ENCODE data around the gene YIPF2.
"Not testable (repeated sequence)": the region's sequence is repeated elsewhere in the genome, so short reads cannot be mapped to it uniquely, and the experiment has no call there.

The YIPF2 gene

DNA sequence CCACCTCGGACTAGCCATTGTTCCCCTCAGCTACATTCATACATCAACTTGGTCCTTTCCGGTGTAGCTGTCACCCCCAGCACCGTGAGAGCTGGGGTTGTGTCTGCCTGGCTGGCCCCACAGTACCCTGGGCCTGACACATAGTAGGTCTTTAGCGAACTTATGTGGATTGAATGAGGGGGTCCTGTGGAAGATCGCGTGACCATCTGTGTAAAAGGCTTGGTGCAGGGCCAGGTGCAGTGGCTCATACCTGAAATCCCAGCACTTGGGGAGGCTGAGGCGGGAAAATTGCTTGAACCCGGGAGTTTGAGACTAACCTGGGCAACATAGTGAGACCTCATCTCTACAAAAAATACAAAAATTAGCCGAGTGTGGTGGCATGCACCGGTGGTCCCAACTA, 34.4 kb upstream of the YIPF2 start:
- Histone ChIP-seq H3K27ac (ENCODE audit: low read depth, low read length) (no peak overlapping the region), H3K9me3 (ENCODE audit: control insufficient read depth, insufficient read depth, low read length) (no peaks in the 10 kb centered on the region), H3K9ac (ENCODE audit: low read depth, low read length) (no peak overlapping the region), H3K27me3 (ENCODE audit: control insufficient read depth, insufficient read depth, low read length) (no peaks in the 10 kb centered on the region), H3K36me3 (ENCODE audit: control insufficient read depth, insufficient read depth, low read length) (no peaks in the 10 kb centered on the region), H3K4me3 (ENCODE audit: low read depth, low read length) (no peak overlapping the region), H3K4me1 (ENCODE audit: control insufficient read depth, insufficient read depth, low read length) (peaks cover 8% of the 10 kb centered on the region)

DNA sequence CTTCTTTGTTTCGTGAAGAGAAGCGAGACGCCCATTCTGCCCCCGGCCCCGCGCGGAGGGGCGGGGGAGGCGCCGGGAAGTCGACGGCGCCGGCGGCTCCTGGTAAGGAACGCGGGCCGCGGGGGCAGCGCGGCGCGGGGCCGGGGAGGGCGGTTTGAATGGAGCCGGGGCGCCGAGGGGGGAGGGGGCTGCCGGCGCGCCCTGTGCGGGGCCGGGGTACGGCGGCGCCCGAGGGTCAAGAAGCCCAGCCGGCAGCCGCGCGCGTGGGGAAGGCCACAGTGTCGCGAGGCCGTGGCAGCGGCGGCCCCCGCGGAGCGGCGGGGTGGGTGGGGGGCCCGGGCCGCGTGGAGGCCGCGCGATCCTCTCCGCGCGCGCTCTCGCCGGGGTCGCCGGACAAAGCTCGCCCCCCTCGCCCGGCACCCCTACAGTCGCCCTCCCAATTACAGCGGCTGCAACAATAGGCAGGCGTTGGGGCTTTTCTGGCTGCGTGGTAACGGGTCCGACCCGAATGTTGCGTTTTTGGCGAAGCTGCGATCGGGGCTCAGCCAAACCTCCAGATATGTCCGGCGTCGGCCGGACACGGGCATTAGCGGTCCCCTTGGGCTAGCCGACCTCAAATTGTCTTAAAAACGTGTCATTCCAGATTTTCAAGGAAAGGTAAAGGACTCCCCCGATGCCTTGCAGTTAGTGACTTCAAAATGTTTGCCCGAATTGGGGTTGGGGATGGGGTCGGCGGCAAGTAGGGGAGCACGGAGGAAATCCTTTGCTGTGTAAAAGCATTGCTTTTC, 32.8 kb upstream of the YIPF2 start:
- H3K27ac ChIP-seq (ENCODE audit: low read depth, low read length): peak overlapping the region; percentile 94

DNA sequence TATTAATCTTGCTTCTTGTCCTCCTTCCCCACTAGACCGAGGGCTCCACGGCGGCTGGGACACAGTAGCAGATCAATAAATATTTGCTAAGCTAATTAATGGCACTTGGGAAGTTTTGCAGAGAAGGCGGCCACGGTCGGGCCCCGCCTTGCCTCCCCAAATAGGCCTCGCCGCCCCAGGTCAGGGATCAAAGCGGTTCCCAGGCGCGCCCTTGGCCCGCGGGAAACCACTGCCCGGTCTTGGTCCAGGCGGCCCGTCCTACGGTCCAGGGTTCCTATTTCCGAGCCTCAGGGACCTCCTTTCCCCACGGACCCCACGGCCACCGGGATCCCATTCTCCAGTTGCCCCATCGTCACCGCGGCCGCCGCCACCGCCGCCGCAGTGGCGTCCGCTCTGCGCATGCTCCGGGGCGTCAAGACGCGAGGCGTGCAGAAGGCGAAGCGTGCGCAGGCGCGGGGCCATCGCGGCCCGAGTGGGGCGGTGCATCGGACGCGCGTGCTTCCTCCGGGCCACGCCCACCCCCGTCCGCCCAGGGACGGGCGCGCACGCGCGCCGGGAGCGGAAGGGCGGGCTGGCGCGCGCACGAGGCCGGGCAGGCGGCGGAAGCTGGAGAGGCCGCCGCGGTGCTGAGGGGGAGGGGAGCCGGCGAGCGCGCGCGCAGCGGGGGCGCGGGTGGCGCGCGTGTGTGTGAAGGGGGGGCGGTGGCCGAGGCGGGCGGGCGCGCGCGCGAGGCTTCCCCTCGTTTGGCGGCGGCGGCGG, 32.1 kb upstream of the YIPF2 start, which contains the start of gene SMARCA4:
SMARCA4 (plus strand) TSS at position 717 of the 759 bp plus-strand sequence. CDS start 23,122 bp downstream, outside the sequence.
- H3K9ac ChIP-seq (ENCODE audit: low read depth, low read length): peak within 1 kb of the TSS; percentile 87
- H3K4me1 ChIP-seq (ENCODE audit: control insufficient read depth, insufficient read depth, low read length): peaks cover 7% of the 10 kb centered on the region
- peak within 1 kb of the TSS; percentile 100 for H3K4me3 ChIP-seq (ENCODE audit: low read depth, low read length)
- H3K27ac ChIP-seq (ENCODE audit: low read depth, low read length): peak within 1 kb of the TSS; percentile 94
- H3K36me3 ChIP-seq (ENCODE audit: control insufficient read depth, insufficient read depth, low read length): no peaks in the 10 kb centered on the region
- no peaks in the 10 kb centered on the region for H3K9me3 ChIP-seq (ENCODE audit: control insufficient read depth, insufficient read depth, low read length)
- H3K27me3 ChIP-seq (ENCODE audit: control insufficient read depth, insufficient read depth, low read length): no peaks in the 10 kb centered on the region

More for the DNA sequence above, 32.8 kb upstream of the YIPF2 start:
- no peaks in the 10 kb centered on the region for H3K9me3 ChIP-seq (ENCODE audit: control insufficient read depth, insufficient read depth, low read length)
- peaks cover 8% of the 10 kb centered on the region for H3K4me1 ChIP-seq (ENCODE audit: control insufficient read depth, insufficient read depth, low read length)
- no peaks in the 10 kb centered on the region for H3K27me3 ChIP-seq (ENCODE audit: control insufficient read depth, insufficient read depth, low read length)
- H3K4me3 ChIP-seq (ENCODE audit: low read depth, low read length): peak overlapping the region; percentile 100
- H3K9ac ChIP-seq (ENCODE audit: low read depth, low read length): peak overlapping the region; percentile 87
- H3K36me3 ChIP-seq (ENCODE audit: control insufficient read depth, insufficient read depth, low read length): no peaks in the 10 kb centered on the region

DNA sequence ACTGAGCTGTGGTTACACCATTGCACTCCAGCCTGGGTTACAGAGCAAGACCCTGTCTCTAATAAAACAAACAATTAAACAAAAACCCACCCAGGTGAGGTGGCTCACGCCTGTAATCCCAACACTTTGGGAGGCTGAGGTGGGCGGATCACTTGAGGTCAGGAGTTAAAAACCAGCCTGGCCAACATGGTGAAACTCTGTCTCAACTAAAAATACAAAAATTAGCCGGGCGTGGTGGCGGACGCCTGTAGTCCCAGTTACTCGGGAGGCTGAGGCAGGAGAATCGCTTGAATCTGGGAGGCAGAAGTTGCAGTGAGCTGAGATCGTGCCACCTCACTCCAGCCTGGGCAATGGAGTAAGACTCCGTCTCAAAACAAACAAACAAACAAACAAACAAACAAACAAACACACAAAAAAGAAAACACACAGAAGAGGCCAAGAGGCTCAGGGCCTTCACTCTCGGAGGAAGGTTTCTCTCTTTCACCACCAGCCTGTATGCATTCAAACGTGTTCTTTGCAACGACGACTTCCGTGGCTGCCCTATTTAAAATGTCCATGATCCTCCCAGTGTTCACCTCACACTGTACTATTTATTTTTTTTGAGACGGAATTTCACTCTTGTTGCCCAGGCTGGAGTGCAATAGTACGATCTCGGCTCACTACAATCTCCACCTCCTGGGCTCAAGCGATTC, 31.0 kb upstream of the YIPF2 start:
- not testable (repeated sequence) for H3K36me3 ChIP-seq (ENCODE audit: control insufficient read depth, insufficient read depth, low read length); H3K9me3 ChIP-seq (ENCODE audit: control insufficient read depth, insufficient read depth, low read length); H3K9ac ChIP-seq (ENCODE audit: low read depth, low read length); H3K4me1 ChIP-seq (ENCODE audit: control insufficient read depth, insufficient read depth, low read length); H3K27ac ChIP-seq (ENCODE audit: low read depth, low read length); H3K27me3 ChIP-seq (ENCODE audit: control insufficient read depth, insufficient read depth, low read length)
- 0 out of 2 replicates have a peak overlapping the region, but pooled peaks have one; percentile 100 for H3K4me3 ChIP-seq (ENCODE audit: low read depth, low read length)

DNA sequence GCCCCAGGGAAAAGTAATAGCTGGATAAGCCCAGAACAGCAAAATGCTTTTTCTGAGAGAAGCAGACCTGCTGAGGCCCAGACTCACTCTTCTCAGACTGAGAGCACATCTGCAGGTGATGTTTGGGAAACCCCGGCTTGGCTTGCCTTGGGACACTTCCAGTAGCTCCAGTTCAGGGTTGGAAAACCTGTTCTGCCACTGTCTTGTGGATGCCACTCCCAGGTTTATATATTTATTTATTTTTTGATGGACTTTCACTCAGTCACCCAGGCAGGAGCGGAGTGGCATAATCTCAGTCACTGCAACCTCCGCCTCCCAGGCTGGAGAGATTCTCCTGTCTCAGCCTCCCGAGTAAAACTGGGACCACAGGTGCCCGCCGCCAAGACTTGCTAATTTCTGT, 24.4 kb upstream of the YIPF2 start:
- Histone ChIP-seq H3K27ac (ENCODE audit: low read depth, low read length) (no peak overlapping the region), H3K9me3 (ENCODE audit: control insufficient read depth, insufficient read depth, low read length) (no peaks in the 10 kb centered on the region), H3K9ac (ENCODE audit: low read depth, low read length) (no peak overlapping the region), H3K4me1 (ENCODE audit: control insufficient read depth, insufficient read depth, low read length) (no peaks in the 10 kb centered on the region), H3K27me3 (ENCODE audit: control insufficient read depth, insufficient read depth, low read length) (no peaks in the 10 kb centered on the region), H3K4me3 (ENCODE audit: low read depth, low read length) (no peak overlapping the region), H3K36me3 (ENCODE audit: control insufficient read depth, insufficient read depth, low read length) (no peaks in the 10 kb centered on the region)

DNA sequence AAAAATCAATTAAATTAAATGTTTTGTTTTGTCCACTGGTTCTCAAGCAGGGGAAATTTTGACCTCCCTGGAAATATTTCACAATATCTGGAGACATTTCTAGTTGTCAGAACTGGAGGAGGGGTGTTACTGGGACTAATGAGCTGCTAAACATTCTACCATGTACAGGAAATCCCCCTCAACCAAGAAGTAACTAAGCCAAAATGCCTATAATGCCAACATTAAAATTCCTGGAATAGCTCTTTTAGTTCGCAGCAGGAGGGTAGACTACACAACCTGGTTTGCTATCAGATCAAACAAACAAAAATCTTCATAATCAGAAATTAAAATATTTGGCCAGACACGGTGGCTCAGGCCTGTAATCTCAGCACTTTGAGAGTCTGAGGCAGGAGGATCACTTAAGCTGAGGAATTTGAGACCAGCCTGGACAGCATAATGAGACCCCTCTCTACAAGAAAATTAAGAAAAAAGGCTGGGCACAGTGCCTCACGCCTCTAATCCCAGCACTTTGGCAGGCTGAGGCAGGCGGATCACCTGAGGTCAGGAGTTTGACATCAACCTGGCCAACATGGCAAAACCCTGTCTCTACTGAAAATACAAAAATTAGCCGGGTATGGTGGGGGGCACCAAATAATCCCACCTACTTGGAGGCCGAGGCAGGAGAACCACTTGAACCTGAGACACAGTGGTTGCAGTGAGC, 18.7 kb upstream of the YIPF2 start:
- H3K27ac ChIP-seq (ENCODE audit: low read depth, low read length): no peak overlapping the region
- H3K27me3 ChIP-seq (ENCODE audit: control insufficient read depth, insufficient read depth, low read length): no peaks in the 10 kb centered on the region
- no peaks in the 10 kb centered on the region for H3K4me1 ChIP-seq (ENCODE audit: control insufficient read depth, insufficient read depth, low read length)
- no peak overlapping the region for H3K9ac ChIP-seq (ENCODE audit: low read depth, low read length)
- H3K9me3 ChIP-seq (ENCODE audit: control insufficient read depth, insufficient read depth, low read length): no peaks in the 10 kb centered on the region
- H3K4me3 ChIP-seq (ENCODE audit: low read depth, low read length): no peak overlapping the region
- no peaks in the 10 kb centered on the region for H3K36me3 ChIP-seq (ENCODE audit: control insufficient read depth, insufficient read depth, low read length)

DNA sequence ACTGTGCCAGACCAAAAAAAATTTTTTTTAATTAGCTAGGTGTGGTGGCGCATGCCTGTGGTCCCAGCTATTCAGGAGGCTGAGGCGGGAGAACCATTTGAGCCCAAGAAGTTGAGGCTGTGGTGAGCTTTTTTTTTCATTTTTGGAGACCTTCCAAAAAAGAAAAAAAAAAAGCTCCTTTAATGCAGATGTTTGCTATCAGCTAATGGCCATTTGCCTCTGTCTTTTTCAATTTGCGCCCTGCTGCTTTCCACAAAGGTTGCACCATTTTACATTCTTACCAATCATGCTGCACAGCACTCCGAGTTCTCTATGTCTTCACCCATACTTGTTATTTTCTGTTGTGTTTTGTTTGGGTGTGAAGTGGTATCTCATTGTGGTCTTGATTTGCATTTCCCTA, 16.8 kb upstream of the YIPF2 start:
- Histone ChIP-seq H3K4me1 (ENCODE audit: control insufficient read depth, insufficient read depth, low read length) (no peaks in the 10 kb centered on the region), H3K9ac (ENCODE audit: low read depth, low read length) (no peak overlapping the region), H3K27me3 (ENCODE audit: control insufficient read depth, insufficient read depth, low read length) (no peaks in the 10 kb centered on the region), H3K27ac (ENCODE audit: low read depth, low read length) (no peak overlapping the region), H3K9me3 (ENCODE audit: control insufficient read depth, insufficient read depth, low read length) (no peaks in the 10 kb centered on the region), H3K4me3 (ENCODE audit: low read depth, low read length) (no peak overlapping the region), H3K36me3 (ENCODE audit: control insufficient read depth, insufficient read depth, low read length) (no peaks in the 10 kb centered on the region)

DNA sequence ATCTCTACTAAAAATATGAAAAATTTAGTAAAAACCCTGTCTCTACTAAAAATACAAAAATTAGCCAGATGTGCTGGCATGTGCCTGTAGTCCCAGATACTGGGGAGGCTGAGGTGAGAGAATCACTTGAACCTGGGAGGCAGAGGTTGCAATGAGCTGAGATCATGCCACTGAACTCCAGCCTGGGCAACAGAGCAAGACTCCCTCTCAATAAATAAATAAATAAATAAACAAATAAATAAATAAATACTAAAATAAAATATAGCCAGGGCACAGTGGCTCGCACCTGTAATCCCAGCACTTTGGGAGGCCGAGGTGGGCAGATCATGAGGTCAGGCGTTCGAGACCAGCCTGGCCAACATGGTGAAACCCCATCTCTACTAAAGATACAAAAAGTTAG, 15.0 kb upstream of the YIPF2 start:
- not testable (repeated sequence) for H3K27ac ChIP-seq (ENCODE audit: low read depth, low read length); H3K4me1 ChIP-seq (ENCODE audit: control insufficient read depth, insufficient read depth, low read length); H3K9me3 ChIP-seq (ENCODE audit: control insufficient read depth, insufficient read depth, low read length); H3K4me3 ChIP-seq (ENCODE audit: low read depth, low read length); H3K9ac ChIP-seq (ENCODE audit: low read depth, low read length); H3K36me3 ChIP-seq (ENCODE audit: control insufficient read depth, insufficient read depth, low read length); H3K27me3 ChIP-seq (ENCODE audit: control insufficient read depth, insufficient read depth, low read length)

DNA sequence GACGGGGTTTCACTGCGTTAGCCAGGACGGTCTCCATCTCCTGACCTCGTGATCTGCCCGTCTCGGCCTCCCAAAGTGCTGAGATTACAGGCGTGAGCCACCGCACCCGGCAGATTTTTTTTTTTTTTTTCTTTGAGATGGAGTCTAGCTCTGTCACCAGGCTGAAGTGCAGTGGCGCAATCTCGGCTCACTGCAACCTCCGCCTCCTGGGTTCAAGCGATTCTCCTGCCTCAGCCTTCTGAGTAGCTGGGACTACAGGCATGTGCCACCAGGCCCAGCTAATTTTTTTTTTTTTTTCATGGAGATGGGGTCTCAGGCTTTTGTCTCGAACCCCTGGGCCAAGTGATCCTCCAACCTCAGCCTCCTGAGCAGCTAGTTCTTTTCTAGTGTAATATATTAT, 13.2 kb upstream of the YIPF2 start:
- not testable (repeated sequence) for H3K27me3 ChIP-seq (ENCODE audit: control insufficient read depth, insufficient read depth, low read length); H3K9ac ChIP-seq (ENCODE audit: low read depth, low read length); H3K36me3 ChIP-seq (ENCODE audit: control insufficient read depth, insufficient read depth, low read length); H3K4me1 ChIP-seq (ENCODE audit: control insufficient read depth, insufficient read depth, low read length); H3K27ac ChIP-seq (ENCODE audit: low read depth, low read length); H3K4me3 ChIP-seq (ENCODE audit: low read depth, low read length); H3K9me3 ChIP-seq (ENCODE audit: control insufficient read depth, insufficient read depth, low read length)

DNA sequence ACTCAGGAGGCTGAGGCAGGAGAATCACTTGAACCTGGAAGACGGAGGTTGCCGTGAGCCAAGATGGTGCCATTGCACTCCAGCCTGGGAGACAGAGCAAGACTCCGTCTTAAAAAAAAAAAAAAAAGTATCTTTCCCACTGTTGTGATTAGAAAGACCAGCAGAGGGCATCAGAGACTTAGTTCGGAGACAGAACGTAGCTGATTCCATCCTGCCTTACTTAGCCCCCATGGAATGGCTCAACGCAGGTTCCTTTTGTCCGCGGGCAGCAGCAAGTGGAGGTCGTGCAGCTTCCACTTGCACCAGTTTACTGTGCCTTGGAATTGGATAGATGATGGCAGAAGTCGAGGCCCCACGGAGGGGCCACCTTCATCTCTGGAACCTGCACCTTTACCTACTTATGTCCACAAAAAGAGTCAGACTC, 8.2 kb upstream of the YIPF2 start:
- Histone ChIP-seq H3K9ac (ENCODE audit: low read depth, low read length) (no peak overlapping the region), H3K36me3 (ENCODE audit: control insufficient read depth, insufficient read depth, low read length) (peaks cover 10% of the 10 kb centered on the region), H3K9me3 (ENCODE audit: control insufficient read depth, insufficient read depth, low read length) (no peaks in the 10 kb centered on the region), H3K27ac (ENCODE audit: low read depth, low read length) (no peak overlapping the region), H3K27me3 (ENCODE audit: control insufficient read depth, insufficient read depth, low read length) (no peaks in the 10 kb centered on the region), H3K4me1 (ENCODE audit: control insufficient read depth, insufficient read depth, low read length) (no peaks in the 10 kb centered on the region), H3K4me3 (ENCODE audit: low read depth, low read length) (no peak overlapping the region)

Data from HUES48 (cell line).